ENCODE data around the gene PANX1.
"Not testable (repeated sequence)": the region's sequence is repeated elsewhere in the genome, so short reads cannot be mapped to it uniquely, and the experiment has no call there.

PANX1 gene

GRCh38 chr11:94119676-94120075 is 9.0 kb upstream of the PANX1 start:
- H3K27ac Mint-ChIP-seq, H3K27me3 Mint-ChIP-seq, H3K4me3 Mint-ChIP-seq: not testable (repeated sequence)

GRCh38 chr11:94120516-94120915 is 8.1 kb upstream of the PANX1 start:
- not testable (repeated sequence) for H3K27me3 Mint-ChIP-seq, H3K4me3 Mint-ChIP-seq, H3K36me3 Mint-ChIP-seq, H3K4me1 Mint-ChIP-seq, H3K9me3 Mint-ChIP-seq, H3K27ac Mint-ChIP-seq

More at GRCh38 chr11:94119676-94120075, 9.0 kb upstream of the PANX1 start:
- H3K9me3 Mint-ChIP-seq, H3K4me1 Mint-ChIP-seq, H3K36me3 Mint-ChIP-seq: not testable (repeated sequence)

- H3K4me1 Mint-ChIP-seq: no peaks in the 10 kb centered on the region
- H3K4me3 Mint-ChIP-seq: no peak overlapping the region
- H3K9me3 Mint-ChIP-seq: no peaks in the 10 kb centered on the region
These were observed 7.7 kb upstream of the PANX1 start for GRCh38 chr11:94120946-94121345.

GRCh38 chr11:94125407-94126115 is 3.1 kb upstream of the PANX1 start:
- no peaks in the 10 kb centered on the region for H3K36me3 Mint-ChIP-seq
- peak overlapping the region; percentile 9 for H3K27ac Mint-ChIP-seq
- no peak overlapping the region for H3K4me3 Mint-ChIP-seq

More at GRCh38 chr11:94120946-94121345, 7.7 kb upstream of the PANX1 start:
- Mint-ChIP-seq H3K27ac (no peak overlapping the region), H3K36me3 (no peaks in the 10 kb centered on the region), H3K27me3 (peaks cover 2% of the 10 kb centered on the region)

GRCh38 chr11:94127638-94128037 is 1.0 kb upstream of the PANX1 start:
- Mint-ChIP-seq H3K9me3 (no peaks in the 10 kb centered on the region), H3K36me3 (no peaks in the 10 kb centered on the region), H3K4me1 (peaks cover 20% of the 10 kb centered on the region), H3K27me3 (no peaks in the 10 kb centered on the region), H3K27ac (no peak overlapping the region), H3K4me3 (peak overlapping the region; percentile 95)

More at GRCh38 chr11:94125407-94126115, 3.1 kb upstream of the PANX1 start:
- Mint-ChIP-seq H3K4me1 (peaks cover 20% of the 10 kb centered on the region), H3K9me3 (no peaks in the 10 kb centered on the region), H3K27me3 (no peaks in the 10 kb centered on the region)

GRCh38 chr11:94128291-94128745 is 323 bp upstream of the PANX1 start:
- Mint-ChIP-seq H3K27me3 (no peaks in the 10 kb centered on the region), H3K4me3 (peak overlapping the region; percentile 95), H3K27ac (peak overlapping the region; percentile 88), H3K9me3 (no peaks in the 10 kb centered on the region), H3K36me3 (no peaks in the 10 kb centered on the region), H3K4me1 (peaks cover 27% of the 10 kb centered on the region)

GRCh38 chr11:94129512-94130297 is 1.1 kb downstream of the PANX1 start:
- Mint-ChIP-seq H3K4me3 (no peak overlapping the region), H3K9me3 (no peaks in the 10 kb centered on the region)

GRCh38 chr11:94130298-94131046 is 1.8 kb downstream of the PANX1 start:
- peaks cover 2% of the 10 kb centered on the region for H3K36me3 Mint-ChIP-seq
- H3K4me3 Mint-ChIP-seq: no peak overlapping the region
- H3K9me3 Mint-ChIP-seq: no peaks in the 10 kb centered on the region
- no peak overlapping the region for H3K27ac Mint-ChIP-seq
- H3K27me3 Mint-ChIP-seq: no peaks in the 10 kb centered on the region
- H3K4me1 Mint-ChIP-seq: peaks cover 49% of the 10 kb centered on the region

More at GRCh38 chr11:94129512-94130297, 1.1 kb downstream of the PANX1 start:
- Mint-ChIP-seq H3K27me3 (no peaks in the 10 kb centered on the region), H3K4me1 (peaks cover 41% of the 10 kb centered on the region), H3K36me3 (peaks cover 2% of the 10 kb centered on the region), H3K27ac (no peak overlapping the region)

- Mint-ChIP-seq H3K4me1 (peaks cover 56% of the 10 kb centered on the region), H3K27me3 (no peaks in the 10 kb centered on the region), H3K9me3 (no peaks in the 10 kb centered on the region), H3K27ac (no peak overlapping the region), H3K4me3 (no peak overlapping the region), H3K36me3 (peaks cover 4% of the 10 kb centered on the region)
These were observed 2.5 kb downstream of the PANX1 start for GRCh38 chr11:94131047-94131717.

GRCh38 chr11:94131718-94132115 is 3.1 kb downstream of the PANX1 start:
- Mint-ChIP-seq H3K27ac (no peak overlapping the region), H3K4me3 (no peak overlapping the region), H3K36me3 (peaks cover 6% of the 10 kb centered on the region), H3K9me3 (no peaks in the 10 kb centered on the region), H3K4me1 (peaks cover 58% of the 10 kb centered on the region), H3K27me3 (no peaks in the 10 kb centered on the region)

- no peaks in the 10 kb centered on the region for H3K9me3 Mint-ChIP-seq
- peaks cover 7% of the 10 kb centered on the region for H3K36me3 Mint-ChIP-seq
- H3K4me3 Mint-ChIP-seq: no peak overlapping the region
- H3K27ac Mint-ChIP-seq: no peak overlapping the region
- peaks cover 58% of the 10 kb centered on the region for H3K4me1 Mint-ChIP-seq
- H3K27me3 Mint-ChIP-seq: no peaks in the 10 kb centered on the region
These were observed 3.5 kb downstream of the PANX1 start for GRCh38 chr11:94132152-94132558.

- Mint-ChIP-seq H3K4me3 (no peak overlapping the region), H3K9me3 (no peaks in the 10 kb centered on the region), H3K27ac (no peak overlapping the region), H3K4me1 (peaks cover 51% of the 10 kb centered on the region), H3K27me3 (no peaks in the 10 kb centered on the region), H3K36me3 (peaks cover 7% of the 10 kb centered on the region)
These were observed 4.3 kb downstream of the PANX1 start for GRCh38 chr11:94132823-94133408.

GRCh38 chr11:94133752-94134151 is 5.1 kb downstream of the PANX1 start:
- Mint-ChIP-seq H3K27ac (peak overlapping the region; percentile 71), H3K27me3 (no peaks in the 10 kb centered on the region), H3K9me3 (no peaks in the 10 kb centered on the region), H3K36me3 (peaks cover 7% of the 10 kb centered on the region), H3K4me3 (no peak overlapping the region), H3K4me1 (peaks cover 52% of the 10 kb centered on the region)

GRCh38 chr11:94134651-94135512 is 6.2 kb downstream of the PANX1 start:
- peak overlapping the region; percentile 65 for H3K27ac Mint-ChIP-seq
- H3K36me3 Mint-ChIP-seq: peaks cover 7% of the 10 kb centered on the region
- no peak overlapping the region for H3K4me3 Mint-ChIP-seq
- H3K27me3 Mint-ChIP-seq: no peaks in the 10 kb centered on the region
- H3K4me1 Mint-ChIP-seq: peaks cover 58% of the 10 kb centered on the region
- H3K9me3 Mint-ChIP-seq: no peaks in the 10 kb centered on the region

All from activated naive CD4-positive, alpha-beta T cell treated with anti-CD3 and anti-CD28 coated beads, Interleukin-2, amount 50 U/mL, for 24 hours (primary cell).